GM18868 (cell line): ENCODE results near the gene SSH2.
"Not testable (repeated sequence)": the region's sequence is repeated elsewhere in the genome, so short reads cannot be mapped to it uniquely, and the experiment has no call there.

Experiments used
- ATAC-seq: cut with Tn5 transposase; IDR thresholded peaks from one replicate; pipeline ENCODE4 v1.9.1; 2021; ENCODE audit warnings: mild to moderate bottlenecking, moderate library complexity; ENCODE audit not compliant: unreplicated experiment

Gene SSH2

GRCh38 chr17:29931231-29931932 lies 1.4 kb upstream of the SSH2 start:
- ATAC-seq, result peak; percentile 75

- ATAC-seq, result no peak
Measured at GRCh38 chr17:29930409-29931010, 482 bp upstream of the SSH2 start.

- ATAC-seq, result no peak
Measured at GRCh38 chr17:29929006-29929532, 959 bp downstream of the SSH2 start.

GRCh38 chr17:29927546-29927945 lies 2.5 kb downstream of the SSH2 start:
- no peak for ATAC-seq

DNA sequence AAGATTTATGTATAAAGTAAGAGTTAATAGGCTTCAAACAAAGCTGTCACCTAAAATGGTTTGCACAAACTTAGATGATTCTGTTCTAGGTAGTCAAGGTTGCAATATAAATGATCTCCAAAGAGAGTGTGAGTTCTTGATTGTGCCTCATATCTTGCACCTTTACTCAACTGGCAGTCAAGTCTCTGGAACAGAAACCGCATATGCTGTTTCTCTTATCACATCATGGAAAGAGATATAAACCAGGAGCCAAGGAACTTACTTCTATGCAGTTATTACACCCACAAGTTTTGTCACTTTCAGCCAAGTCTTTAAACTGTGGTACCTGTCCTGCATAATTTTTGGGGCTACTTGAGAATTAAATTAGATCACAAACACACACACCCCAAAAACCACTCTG lies 5.2 kb downstream of the SSH2 start:
- ATAC-seq, result no peak

GRCh38 chr17:29918922-29919856 lies 10.8 kb downstream of the SSH2 start:
- ATAC-seq, result no peak

DNA sequence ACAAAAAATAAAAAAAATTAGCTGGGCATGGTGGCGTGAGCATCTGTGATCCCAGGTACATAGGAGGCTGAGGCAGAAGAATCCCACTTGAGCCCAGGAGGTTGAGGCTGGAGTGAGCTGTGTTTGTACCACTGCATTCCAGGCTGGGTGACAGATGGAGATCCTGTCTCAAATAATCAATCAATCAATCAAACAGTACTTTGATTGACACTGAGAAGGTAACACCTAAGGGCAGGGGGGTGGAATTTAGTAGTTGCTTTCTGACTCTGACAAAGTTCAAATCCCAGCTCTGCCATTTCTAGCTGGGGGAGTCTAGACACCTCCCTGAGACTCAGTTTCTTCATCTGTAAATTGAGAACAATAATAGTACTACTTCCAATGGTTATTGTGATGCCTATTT lies 12.0 kb downstream of the SSH2 start:
- no peak for ATAC-seq

DNA sequence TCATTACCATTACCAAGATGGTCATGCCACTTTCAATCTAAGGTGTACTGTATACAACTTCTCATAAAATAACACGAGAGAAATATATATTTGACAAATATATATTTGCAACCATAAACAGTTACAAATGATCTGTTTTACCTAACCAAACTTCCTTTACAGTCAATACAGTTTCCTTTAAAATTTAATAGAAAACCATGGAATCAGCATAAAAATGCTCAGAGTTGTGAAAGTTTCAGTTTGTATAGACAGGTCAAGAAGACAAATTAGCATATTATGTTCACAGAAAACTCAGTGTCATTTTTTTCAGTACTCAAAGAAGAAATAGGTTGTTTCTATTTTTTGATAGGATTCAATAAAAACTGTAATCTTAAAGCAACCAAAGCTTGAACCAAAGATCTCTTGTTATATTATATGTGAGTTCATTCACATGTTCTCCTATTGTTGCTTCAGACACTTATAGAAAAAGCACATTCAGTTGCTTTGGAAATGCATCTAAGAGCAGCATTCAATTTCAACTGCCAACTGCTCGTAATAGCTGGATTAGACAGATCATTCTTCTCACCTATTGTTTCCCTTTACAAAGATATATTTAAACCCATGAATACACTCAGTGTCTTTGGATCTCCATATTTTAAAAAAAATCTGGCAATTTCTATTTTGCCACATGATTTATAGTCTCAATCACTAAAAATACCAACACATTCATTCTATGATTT lies 15.1 kb downstream of the SSH2 start:
- no peak for ATAC-seq

DNA sequence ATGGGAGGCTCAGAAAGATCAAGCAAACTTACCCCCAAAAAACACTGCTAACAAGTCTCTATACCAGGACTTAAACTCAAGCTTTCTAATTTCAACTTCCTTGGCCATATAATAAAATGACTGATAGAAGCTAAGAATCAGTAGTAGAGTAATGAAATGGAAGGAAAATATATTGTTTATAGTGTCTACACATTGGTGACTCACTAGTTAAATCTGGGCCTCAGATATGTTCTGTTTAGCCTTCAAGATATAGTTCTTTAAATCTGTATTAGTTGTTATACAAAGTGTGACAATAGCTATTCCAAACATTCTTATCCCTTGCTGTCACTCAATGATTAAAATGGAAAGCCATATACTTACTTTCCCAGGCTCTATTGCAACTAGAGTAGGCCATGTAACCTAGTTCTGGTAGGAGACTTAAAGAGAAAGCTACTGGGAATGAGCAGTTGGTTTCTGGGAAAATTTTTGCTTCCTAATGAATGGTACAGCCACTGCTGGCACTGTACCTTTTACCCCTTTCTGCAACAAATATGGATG lies 18.3 kb downstream of the SSH2 start:
- no peak for ATAC-seq

GRCh38 chr17:29909236-29910003 lies 20.6 kb downstream of the SSH2 start:
- ATAC-seq, result no peak

- ATAC-seq, result no peak
Measured at GRCh38 chr17:29906969-29907368, 23.1 kb downstream of the SSH2 start.

- no peak for ATAC-seq
Measured at GRCh38 chr17:29905879-29906167, 24.2 kb downstream of the SSH2 start.

- ATAC-seq, result no peak
Measured at GRCh38 chr17:29905086-29905878, 24.7 kb downstream of the SSH2 start.

- ATAC-seq, result no peak
Measured at GRCh38 chr17:29903471-29903870, 26.6 kb downstream of the SSH2 start.

DNA sequence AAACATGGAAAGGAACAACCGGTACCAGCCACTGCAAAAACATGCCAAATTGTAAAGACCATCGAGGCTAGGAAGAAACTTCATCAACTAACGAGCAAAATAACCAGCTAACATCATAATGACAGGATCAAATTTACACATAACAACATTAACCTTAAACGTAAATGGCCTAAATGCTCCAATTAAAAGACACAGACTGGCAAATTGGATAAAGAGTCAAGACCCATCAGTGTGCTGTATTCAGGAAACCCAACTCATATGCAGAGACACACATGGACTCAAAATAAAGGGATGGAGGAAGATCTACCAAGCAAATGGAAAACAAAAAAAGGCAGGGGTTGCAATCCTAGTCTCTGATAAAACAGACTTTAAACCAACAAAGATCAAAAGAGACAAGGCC lies 32.9 kb downstream of the SSH2 start:
- ATAC-seq, result not testable (repeated sequence)

GRCh38 chr17:29892201-29892600 lies 37.8 kb downstream of the SSH2 start:
- ATAC-seq, result no peak

DNA sequence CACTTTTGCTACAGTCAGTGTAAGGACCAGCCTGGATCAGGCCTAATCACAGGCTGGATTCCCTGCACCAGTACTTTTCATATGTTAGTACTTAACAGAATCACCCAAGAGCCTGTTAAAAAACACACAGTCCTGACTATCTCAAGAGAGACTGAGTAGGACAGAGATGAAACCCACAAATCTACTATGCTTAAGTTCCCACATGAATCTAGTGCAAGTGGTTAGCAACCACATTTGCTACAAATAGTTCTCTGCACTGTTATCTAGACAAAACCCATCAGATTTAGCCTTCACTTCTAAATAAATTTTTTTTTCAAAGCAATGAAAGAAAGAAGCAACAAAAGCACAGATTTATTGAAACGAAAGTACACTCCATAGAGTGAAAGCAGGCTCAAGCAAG lies 38.9 kb downstream of the SSH2 start:
- no peak for ATAC-seq

DNA sequence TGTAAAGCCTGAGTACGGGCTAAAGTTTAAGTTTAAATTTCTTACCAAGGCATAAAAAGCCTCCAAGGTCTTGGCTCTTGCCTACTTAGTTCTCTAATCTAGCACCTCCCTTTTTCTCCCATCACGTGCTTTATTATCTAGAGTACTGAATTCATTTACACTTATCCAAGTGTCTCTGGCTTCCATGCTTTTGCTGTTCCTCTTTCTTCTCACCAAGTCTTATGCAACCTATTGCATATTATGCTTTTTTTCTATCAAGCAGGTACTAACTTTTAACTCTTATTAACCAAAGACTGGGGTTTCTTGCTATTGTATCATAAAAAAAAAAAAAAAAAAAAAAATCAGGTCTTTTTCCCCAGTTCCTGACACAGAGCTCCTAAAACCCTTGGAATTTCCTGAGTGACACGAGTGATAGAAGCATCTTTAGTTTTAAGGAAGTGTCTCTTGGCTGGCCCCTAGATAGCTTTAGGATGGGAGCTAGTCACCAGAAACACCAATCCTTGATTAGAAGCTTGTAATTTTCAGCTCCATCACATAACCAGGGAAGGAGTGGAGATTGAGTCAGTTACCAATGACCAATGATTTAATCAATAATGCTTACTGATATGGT lies 44.9 kb downstream of the SSH2 start:
- ATAC-seq, result no peak

GRCh38 chr17:29883497-29883896 lies 46.5 kb downstream of the SSH2 start:
- ATAC-seq, result no peak
